Measurements from ENCODE around the gene LCN2.
A peak's percentile ranks its signal among the peaks of the same experiment; 100 is the strongest.

The LCN2 gene

GRCh38 chr9:128169925-128170324 is 20.7 kb downstream of the LCN2 start:
- DNase-seq: no peak

GRCh38 chr9:128174062-128174461 is 24.8 kb downstream of the LCN2 start:
- no peak for DNase-seq

- DNase-seq: no peak
Measured at GRCh38 chr9:128175102-128175563, 25.9 kb downstream of the LCN2 start.

- no peak for DNase-seq
Measured at GRCh38 chr9:128175726-128176125, 26.5 kb downstream of the LCN2 start.

- no peak for DNase-seq
Measured at GRCh38 chr9:128178806-128179431, 29.7 kb downstream of the LCN2 start.

- no peak for DNase-seq
Measured at GRCh38 chr9:128180001-128180400, 30.7 kb downstream of the LCN2 start.

- no peak for DNase-seq
Measured at GRCh38 chr9:128180447-128180846, 31.2 kb downstream of the LCN2 start.

GRCh38 chr9:128181480-128181879 is 32.2 kb downstream of the LCN2 start:
- peak; percentile 59 for DNase-seq

- no peak for DNase-seq
Measured at GRCh38 chr9:128182893-128183588, 33.8 kb downstream of the LCN2 start.

GRCh38 chr9:128185979-128186965 is 37.0 kb downstream of the LCN2 start:
- DNase-seq: no peak

GRCh38 chr9:128187361-128187760 is 38.1 kb downstream of the LCN2 start:
- DNase-seq: no peak

GRCh38 chr9:128188209-128188608 is 39.0 kb downstream of the LCN2 start:
- no peak for DNase-seq

GRCh38 chr9:128190013-128190412 is 40.8 kb downstream of the LCN2 start:
- no peak for DNase-seq

- peak; percentile 49 for DNase-seq
Measured at GRCh38 chr9:128190516-128191405, 41.5 kb downstream of the LCN2 start.

GRCh38 chr9:128191406-128192046 is 42.3 kb downstream of the LCN2 start, which contains the start of gene CIZ1:
Gene CIZ1 (minus strand): TSS chr9:128191572. CDS start chr9:128190857, 715 bp downstream.
- DNase-seq: peak; percentile 85

- DNase-seq: peak; percentile 89
Measured at GRCh38 chr9:128192601-128193371, 43.5 kb downstream of the LCN2 start.

- no peak for DNase-seq
Measured at GRCh38 chr9:128193469-128194096, 44.3 kb downstream of the LCN2 start.

- no peak for DNase-seq
Measured at GRCh38 chr9:128201441-128202369, 52.5 kb downstream of the LCN2 start.

- DNase-seq: no peak
Measured at GRCh38 chr9:128202648-128203023, 53.4 kb downstream of the LCN2 start.

Data from femur (tissue), 1 donor.